H1 (cell line): ENCODE data around the gene F5. TPM values are rescaled to one million over a fixed set of nuclear protein-coding genes. Genes with fewer than 3 reads are reported as not detected.

Source experiments
- CTCF ChIA-PET: fragments of 300-600 bp; sonication (Branson Sonifier 250); formaldehyde crosslinking; loops from one replicate; lab custom pipeline; 2021; ENCODE audit not compliant: partially characterized antibody; lab: Charles Lee
- POLR2A ChIA-PET: fragments of 300-600 bp; sonication (Branson Sonifier 250); formaldehyde crosslinking; loops from one replicate; lab custom pipeline; 2021; ENCODE audit warnings: inconsistent platforms; ENCODE audit not compliant: partially characterized antibody; lab: Charles Lee
- DNase-seq, 2 experiments: peaks; one replicate each; pipeline versions ENCODE4 v3.0.0 to v3.0.0-alpha.2; 2010 to 2022; ENCODE audit warnings: low spot score in 2 of 2, low read depth in 1 of 2, mixed read lengths in 1 of 2
- FAIRE-seq: peaks from 2 replicates; lab custom pipeline; 2011; peaks lifted over from hg19 to GRCh38; lab: Jason Lieb, UNC
- H2AFZ ChIP-seq: 2 replicates; pipeline ENCODE4 v1.8.1; 2012; ENCODE audit warnings: low read length, inconsistent platforms
- H2AK5ac ChIP-seq: 2 replicates; pipeline ENCODE4 v1.6.1; 2013; ENCODE audit warnings: low read depth, low read length
- H2BK120ac ChIP-seq: replicated peaks from 2 replicates; pipeline ENCODE3; 2013; ENCODE audit warnings: low read depth, low read length, inconsistent platforms
- H2BK12ac ChIP-seq: 2 replicates; pipeline ENCODE4 v1.6.1; 2013; ENCODE audit warnings: low read depth, low read length
- H2BK15ac ChIP-seq: 2 replicates; pipeline ENCODE4 v1.6.1; 2013; ENCODE audit warnings: low read length
- H2BK20ac ChIP-seq: 2 replicates; pipeline ENCODE4 v1.6.1; 2013; ENCODE audit warnings: low read length
- H2BK5ac ChIP-seq: 2 replicates; pipeline ENCODE4 v1.6.1; 2013; ENCODE audit warnings: low read depth, low read length
- H3K14ac ChIP-seq: 2 replicates; pipeline ENCODE4 v1.6.1; 2013; ENCODE audit warnings: inconsistent platforms; ENCODE audit not compliant: insufficient read length
- H3K18ac ChIP-seq: 2 replicates; pipeline ENCODE4 v1.6.1; 2013; ENCODE audit warnings: low read length; ENCODE audit errors: extremely low read depth
- H3K23ac ChIP-seq: 2 replicates; pipeline ENCODE4 v1.6.1; 2013; ENCODE audit warnings: inconsistent platforms; ENCODE audit not compliant: insufficient read length
- H3K23me2 ChIP-seq: 2 replicates; pipeline ENCODE4 v1.6.1; 2013; ENCODE audit warnings: low read depth, low read length
- H3K27ac ChIP-seq: 2 replicates; pipeline ENCODE4 v1.6.1; 2011; ENCODE audit warnings: low read depth, low read length, inconsistent platforms
- H3K27me3 ChIP-seq, 4 experiments: replicated peaks in 1 of 4; 1 replicate in 1 of 4; 2 replicates in 3 of 4; pipeline versions ENCODE4 v1.6.1 to v1.8.1; 2011 to 2013; ENCODE audit warnings: low read length in 3 of 4, mild to moderate bottlenecking in 3 of 4, inconsistent platforms in 2 of 4, mixed read lengths in 2 of 4, moderate library complexity in 1 of 4; ENCODE audit not compliant: control insufficient read depth in 3 of 4, insufficient read depth in 3 of 4; ENCODE audit errors: extremely low read depth in 1 of 4
- H3K36me3 ChIP-seq, 4 experiments: 2 replicates each; pipeline versions ENCODE4 v1.6.1 to v1.8.1; 2011 to 2013; ENCODE audit warnings: mild to moderate bottlenecking in 4 of 4, low read length in 3 of 4, moderate library complexity in 2 of 4, control low read depth in 1 of 4, inconsistent platforms in 1 of 4; ENCODE audit not compliant: insufficient read depth in 4 of 4, control insufficient read depth in 2 of 4
- H3K4ac ChIP-seq: replicated peaks from 2 replicates; pipeline ENCODE3; 2013; ENCODE audit warnings: low read length, low read depth, mixed read lengths, inconsistent platforms; ENCODE audit not compliant: insufficient read length
- H3K4me1 ChIP-seq, 4 experiments: replicated peaks in 1 of 4; 1 replicate in 1 of 4; 2 replicates in 3 of 4; pipeline versions ENCODE4 v1.6.1 to v1.8.1; 2011 to 2013; ENCODE audit warnings: low read length in 3 of 4, inconsistent platforms in 2 of 4, mixed read lengths in 1 of 4; ENCODE audit not compliant: insufficient read depth in 4 of 4, control insufficient read depth in 3 of 4
- H3K4me2 ChIP-seq, 2 experiments: 2 replicates each; pipeline versions ENCODE4 v1.6.1 to v1.8.1; 2011 to 2013; ENCODE audit warnings: low read depth in 2 of 2, low read length in 2 of 2, control low read depth in 1 of 2, inconsistent platforms in 1 of 2, mild to moderate bottlenecking in 1 of 2; ENCODE audit not compliant: insufficient read depth in 1 of 2
- H3K4me3 ChIP-seq, 4 experiments: fragments of 200-600, 300-600 bp in 1 of 4; sonication (generic), shearing (Covaris generic), sonication (Bioruptor Twin) in 1 of 4; 2 replicates each; pipeline versions ENCODE4 v1.5.1 to v1.8.1; 2011 to 2016; ENCODE audit warnings: low read length in 4 of 4, low read depth in 3 of 4, control low read depth in 2 of 4, inconsistent platforms in 2 of 4, mild to moderate bottlenecking in 2 of 4, mixed read lengths in 1 of 4, moderate library complexity in 1 of 4; ENCODE audit not compliant: insufficient read depth in 2 of 4; ENCODE audit errors: extremely low read depth in 1 of 4
- H3K56ac ChIP-seq: replicated peaks from 2 replicates; pipeline ENCODE3; 2013; ENCODE audit warnings: low read depth, mild to moderate bottlenecking, mixed read lengths, low read length, inconsistent platforms; ENCODE audit not compliant: insufficient read length
- H3K79me1 ChIP-seq: 2 replicates; pipeline ENCODE4 v1.6.1; 2013; ENCODE audit warnings: low read depth, low read length, control low read depth
- H3K79me2 ChIP-seq, 2 experiments: 2 replicates each; pipeline versions ENCODE4 v1.6.1 to v1.8.1; 2012 to 2013; ENCODE audit warnings: low read length in 2 of 2, mild to moderate bottlenecking in 2 of 2, inconsistent platforms in 1 of 2; ENCODE audit not compliant: insufficient read depth in 2 of 2, control insufficient read depth in 1 of 2
- H3K9ac ChIP-seq, 4 experiments: replicated peaks in 1 of 4; 1 replicate in 1 of 4; 2 replicates in 3 of 4; pipeline versions ENCODE4 v1.6.1 to v1.8.1; 2011 to 2013; ENCODE audit warnings: low read depth in 3 of 4, low read length in 3 of 4, control low read depth in 2 of 4, mild to moderate bottlenecking in 2 of 4, moderate library complexity in 2 of 4, inconsistent platforms in 1 of 4; ENCODE audit errors: extremely low read depth in 1 of 4
- H3K9me3 ChIP-seq, 2 experiments: 2 replicates each; pipeline versions ENCODE4 v1.6.1 to v1.8.1; 2012 to 2013; ENCODE audit warnings: mild to moderate bottlenecking in 2 of 2, moderate library complexity in 2 of 2, control low read depth in 1 of 2, inconsistent platforms in 1 of 2, low read depth in 1 of 2, low read length in 1 of 2, mixed read lengths in 1 of 2; ENCODE audit not compliant: insufficient read depth in 2 of 2
- H4K20me1 ChIP-seq, 2 experiments: replicated peaks in 1 of 2; 2 replicates each; pipeline versions ENCODE3 to v1.8.1; 2011 to 2013; ENCODE audit warnings: inconsistent platforms in 2 of 2, low read length in 2 of 2, mild to moderate bottlenecking in 1 of 2; ENCODE audit not compliant: insufficient read depth in 2 of 2, control insufficient read depth in 1 of 2
- H4K5ac ChIP-seq: 2 replicates; pipeline ENCODE4 v1.6.1; 2013; ENCODE audit warnings: low read length, low read depth, mixed read lengths, inconsistent platforms; ENCODE audit not compliant: insufficient read length
- H4K8ac ChIP-seq: 2 replicates; pipeline ENCODE4 v1.8.0; 2013; ENCODE audit warnings: mild to moderate bottlenecking, moderate library complexity, low read length, inconsistent platforms; ENCODE audit not compliant: insufficient read depth; ENCODE audit errors: extremely low read depth
- H4K91ac ChIP-seq: replicated peaks from 2 replicates; pipeline ENCODE3; 2013; ENCODE audit warnings: low read length, mixed read lengths, inconsistent platforms; ENCODE audit not compliant: insufficient read length
- ASH2L ChIP-seq: fragments of 200-600, 300-600 bp; sonication (generic); IDR thresholded peaks from one replicate; pipeline ENCODE4 v1.7.1; 2017; ENCODE audit warnings: low read length
- BRCA1 ChIP-seq: IDR thresholded peaks from 2 replicates; pipeline ENCODE4 v1.6.1; 2012; ENCODE audit warnings: low read depth, low read length, improper control_type of control experiment
- CBX8 ChIP-seq: fragments of 300-800, 300-1000 bp; sonication (generic); IDR thresholded peaks from 2 replicates; pipeline ENCODE4 v1.7.1; 2016; ENCODE audit warnings: low read depth, low read length, borderline replicate concordance
- CHD1 ChIP-seq: IDR thresholded peaks from 2 replicates; pipeline ENCODE4 v1.6.1; 2012; ENCODE audit warnings: low read depth, low read length, improper control_type of control experiment
- CHD2 ChIP-seq: IDR thresholded peaks from 2 replicates; pipeline ENCODE4 v1.6.1; 2012; ENCODE audit warnings: low read length, improper control_type of control experiment
- EGR1 ChIP-seq: IDR thresholded peaks from 2 replicates; pipeline ENCODE4 v1.6.1; 2011; ENCODE audit warnings: low read depth, low read length, borderline replicate concordance
- HDAC2 ChIP-seq, 2 experiments: fragments of 300-600 bp in 1 of 2; sonication (generic) in 1 of 2; IDR thresholded peaks; 2 replicates each; pipeline ENCODE4 v1.6.1; 2011 to 2012; ENCODE audit warnings: low read depth in 2 of 2, low read length in 2 of 2, mild to moderate bottlenecking in 2 of 2, moderate library complexity in 2 of 2, borderline replicate concordance in 1 of 2, inconsistent platforms in 1 of 2
- KDM1A ChIP-seq: fragments of 200-600, 300-600 bp; sonication (generic); IDR thresholded peaks from 2 replicates; pipeline ENCODE4 v1.7.1; 2016; ENCODE audit warnings: mild to moderate bottlenecking, low read length, borderline replicate concordance
- KDM4A ChIP-seq: IDR thresholded peaks from one replicate; pipeline ENCODE4 v1.7.1; 2012; ENCODE audit warnings: low read depth, mild to moderate bottlenecking, moderate library complexity, low read length, inconsistent platforms; ENCODE audit not compliant: severe bottlenecking
- POLR2AphosphoS5 ChIP-seq: IDR thresholded peaks from 2 replicates; pipeline ENCODE4 v1.6.1; 2011; ENCODE audit warnings: low read depth, low read length
- RBBP5 ChIP-seq: IDR thresholded peaks from 2 replicates; pipeline ENCODE4 v1.7.1; 2012; ENCODE audit warnings: low read depth, mild to moderate bottlenecking, inconsistent platforms, low read length, moderate library complexity, borderline replicate concordance
- RNF2 ChIP-seq: fragments of 200-900, 300-1000 bp; sonication (generic); IDR thresholded peaks from 2 replicates; pipeline ENCODE4 v1.7.1; 2016; ENCODE audit warnings: borderline replicate concordance, low read depth, mild to moderate bottlenecking, antibody characterized with exemption, low read length; ENCODE audit not compliant: poor library complexity, severe bottlenecking; ENCODE audit errors: missing control alignments
- SP4 ChIP-seq: IDR thresholded peaks from 2 replicates; pipeline ENCODE4 v1.6.1; 2012; ENCODE audit warnings: low read length, inconsistent platforms
- WGBS, 2 experiments: shearing (Covaris generic) in 1 of 2; methylation state at CpG; one replicate each; pipeline versions ENCODE4 v1.1.6 to v1.1.7; 2013 to 2015; ENCODE audit warnings: low lambda C conversion rate in 2 of 2, mixed read lengths in 2 of 2, inconsistent platforms in 1 of 2, low coverage in 1 of 2, missing lambda C conversion rate in 1 of 2; ENCODE audit not compliant: insufficient replicate concordance in 2 of 2, insufficient coverage in 1 of 2, insufficient read length in 1 of 2; ENCODE audit errors: extremely low coverage in 1 of 2, missing lambda C conversion rate in 1 of 2; 5-methylcytosine and 5-hydroxymethylcytosine counted together
- polyA plus RNA-seq, 7 experiments: library from polyadenylated mRNA; depleted of rRNA in 3 of 7; stranded (reverse) in 5 of 7; unstranded in 2 of 7; fragments of >200 nt in 5 of 7; fragments of 200-250 nt in 2 of 7; gene quantifications; 1 replicate in 5 of 7; 2 replicates in 1 of 7; 4 replicates in 1 of 7; pipeline versions ENCODE4 v1.2.1 to v1.2.3, GENCODE V29; 2011 to 2013; ENCODE audit warnings: missing spikeins in 2 of 7, mixed read lengths in 2 of 7
- total RNA-seq: library from RNA; stranded (reverse); fragmentation: NEBNext Ultra II Directional; extraction: Animal tissue kit (Norgen Biotek cat#: 25700); gene quantifications from 2 replicates; pipeline ENCODE4 v1.2.1, GENCODE V29; 2021
- TF ChIP-seq, protein P1 (sequence below): IDR thresholded peaks from 2 replicates; pipeline ENCODE4 v1.6.1; 2011; ENCODE audit warnings: low read depth, mild to moderate bottlenecking, low read length; ENCODE audit not compliant: insufficient read depth

F5 gene
- total and polyA plus RNA-seq, 2 of the 8 experiments (the other 6 are each of a cell fraction or from before 2014, with no cell fraction given) = 0.04 to 0.06 TPM

- no peak overlapping the region for H3K27ac ChIP-seq
- H4K8ac ChIP-seq = no peak overlapping the region
- no peak for DNase-seq
- no peak overlapping the region for H2BK20ac ChIP-seq
- POLR2A ChIA-PET = no interaction called here
- WGBS, 2 experiments = 84% methylated on average over 2 of the region's 2 CpGs; no CpG with 5 or more reads in 1 of the 2 experiments
- H2BK120ac ChIP-seq = no peak overlapping the region
- H3K9me3 ChIP-seq = no peaks in the 10 kb centered on the region
- H4K5ac ChIP-seq = no peak overlapping the region
- no peak overlapping the region for H3K4me2 ChIP-seq
- no peak overlapping the region for H3K9ac ChIP-seq
- no peak overlapping the region for H3K4ac ChIP-seq
- CTCF ChIA-PET = interaction anchor here (0.9 kb wide), 1 partner anchor 87 kb away, joined by 3 read pairs; no protein-coding TSS in a partner anchor
- no peak overlapping the region for H3K56ac ChIP-seq
- no peak overlapping the region for H3K23ac ChIP-seq
- H3K79me1 ChIP-seq = no peaks in the 10 kb centered on the region
- H3K79me2 ChIP-seq = no peaks in the 10 kb centered on the region
- H4K91ac ChIP-seq = no peak overlapping the region
- H2AK5ac ChIP-seq = peak overlapping the region; percentile 65; the same call in 1 of the 2 replicates
- no peaks in the 10 kb centered on the region for H4K20me1 ChIP-seq
- H3K18ac ChIP-seq = no peak overlapping the region
- no peak overlapping the region for H2AFZ ChIP-seq
- H2BK15ac ChIP-seq = no peak overlapping the region
- no peaks in the 10 kb centered on the region for H3K4me1 ChIP-seq
- H3K27me3 ChIP-seq = no peaks in the 10 kb centered on the region
- FAIRE-seq = no peak
- H2BK12ac ChIP-seq = no peak overlapping the region
- no peak overlapping the region for H3K4me3 ChIP-seq
- no peak overlapping the region for H2BK5ac ChIP-seq
- H3K14ac ChIP-seq = no peak overlapping the region
- H3K36me3 ChIP-seq = no peaks in the 10 kb centered on the region
- peaks cover 4% of the 10 kb centered on the region; the same call in 1 of the 2 replicates for H3K23me2 ChIP-seq
- TF ChIP-seq KDM4A (no peak), ASH2L (no peak), SP4 (no peak), RBBP5 (no peak), HDAC2 (IDR thresholded peaks at IDR 0.05; ENCODE audit: borderline replicate concordance in 1 of 2, low read depth in 2 of 2, low read length in 2 of 2) (no peak), CBX8 (no peak), EGR1 (no peak), BRCA1 (no peak), CHD2 (no peak), CHD1 (no peak), RNF2 (no peak), KDM1A (no peak), POLR2AphosphoS5 (no peak)
- TF ChIP-seq, protein P1, sequence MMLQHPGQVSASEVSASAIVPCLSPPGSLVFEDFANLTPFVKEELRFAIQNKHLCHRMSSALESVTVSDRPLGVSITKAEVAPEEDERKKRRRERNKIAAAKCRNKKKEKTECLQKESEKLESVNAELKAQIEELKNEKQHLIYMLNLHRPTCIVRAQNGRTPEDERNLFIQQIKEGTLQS = no peak
Observed at GRCh38 chr1:169624912-169625311, 38.6 kb upstream of the F5 start.
